HEK293 (cell line): ENCODE measurements around the gene AOC2.

Source experiments
- CTCF ChIP-seq: fragments of 450-650 bp; formaldehyde crosslinking; IDR thresholded peaks from 2 replicates; pipeline ENCODE4 v1.5.1; 2016; ENCODE audit warnings: missing biosample characterization, missing genetic modification characterization
- HOXC10 ChIP-seq: sonication (generic); formaldehyde crosslinking; IDR thresholded peaks from 2 replicates; pipeline ENCODE4 v1.8.1; 2023; ENCODE audit warnings: mild to moderate bottlenecking, missing genetic modification reagents
- MYNN ChIP-seq: fragments of 450-650 bp; formaldehyde crosslinking; IDR thresholded peaks from 2 replicates; pipeline ENCODE4 v1.5.1; 2016; ENCODE audit warnings: missing biosample characterization, missing genetic modification characterization, borderline replicate concordance
- ZBTB11 ChIP-seq: fragments of 450-650 bp; formaldehyde crosslinking; conservative IDR thresholded peaks from 2 replicates; pipeline ENCODE4 v1.5.1; 2016; ENCODE audit warnings: low read depth, missing biosample characterization, missing genetic modification characterization
- ZNF37A ChIP-seq: fragments of 450-650 bp; IDR thresholded peaks from 2 replicates; pipeline ENCODE4 v1.5.1; 2018; ENCODE audit warnings: missing biosample characterization, missing genetic modification characterization
- ZNF394 ChIP-seq: fragments of 450-650 bp; formaldehyde crosslinking; IDR thresholded peaks from 2 replicates; pipeline ENCODE4 v1.5.1; 2016; ENCODE audit warnings: missing biosample characterization, missing genetic modification characterization, mild to moderate bottlenecking, moderate library complexity, borderline replicate concordance
- ZNF529 ChIP-seq: fragments of 450-650 bp; formaldehyde crosslinking; IDR thresholded peaks from 2 replicates; pipeline ENCODE4 v1.5.1; 2017; ENCODE audit warnings: missing genetic modification characterization, missing biosample characterization; ENCODE audit not compliant: insufficient replicate concordance
- ZNF596 ChIP-seq: fragments of 450-650 bp; IDR thresholded peaks from 2 replicates; pipeline ENCODE4 v1.5.0; 2018; ENCODE audit warnings: missing biosample characterization, mild to moderate bottlenecking, missing genetic modification characterization, moderate library complexity
- ZNF623 ChIP-seq: fragments of 450-650 bp; formaldehyde crosslinking; IDR thresholded peaks from 2 replicates; pipeline ENCODE4 v1.5.1; 2016; ENCODE audit warnings: missing biosample characterization, missing genetic modification characterization
- ZNF776 ChIP-seq: fragments of 450-650 bp; formaldehyde crosslinking; IDR thresholded peaks from 2 replicates; pipeline ENCODE4 v1.5.0; 2017; ENCODE audit warnings: missing biosample characterization, missing genetic modification characterization, borderline replicate concordance

GRCh38 chr17:42809250-42809649 lies 35.1 kb upstream of the AOC2 start:
- TF ChIP-seq ZNF37A (tag by site-specific recombination): no peak
- no peak for TF ChIP-seq CTCF
- no peak for TF ChIP-seq ZNF623
- no peak for TF ChIP-seq ZBTB11 (tag by site-specific recombination)
- TF ChIP-seq ZNF529 (tag by site-specific recombination): no peak
- TF ChIP-seq ZNF776: no peak
- TF ChIP-seq ZNF394: no peak
- no peak for TF ChIP-seq ZNF596
- no peak for TF ChIP-seq MYNN (tag by site-specific recombination)
- TF ChIP-seq HOXC10 (CRISPR knock-in tag): no peak
